ENCODE measurements around the gene RBFOX2. TPM values are rescaled to one million over a fixed set of nuclear protein-coding genes. Genes with fewer than 3 reads are reported as not detected.

RBFOX2 gene
- total and polyA plus RNA-seq, 2 of the 8 experiments (the other 6 are each of a cell fraction or from before 2014, with no cell fraction given), result 121 to 122 TPM

- DNase-seq (ENCODE audit: low read depth in 1 of 2, low spot score in 2 of 2) (no peak), FAIRE-seq (no peak)
- Histone ChIP-seq H3K79me2 (ENCODE audit: control insufficient read depth in 1 of 2, insufficient read depth in 2 of 2, low read length in 2 of 2) (peaks cover 4 to 84% of the 10 kb centered on the region in 2 experiments; a peak in 3 of 4 replicates), H2AFZ (ENCODE audit: low read length) (no peak overlapping the region), H3K9ac (replicated peaks in 1 of 4; ENCODE audit: extremely low read depth in 1 of 4, low read depth in 3 of 4, low read length in 3 of 4) (no peak overlapping the region), H3K4me2 (ENCODE audit: insufficient read depth in 1 of 2, low read depth in 2 of 2, low read length in 2 of 2) (no peak overlapping the region), H4K20me1 (replicated peaks in 1 of 2; ENCODE audit: control insufficient read depth in 1 of 2, insufficient read depth in 2 of 2, low read length in 2 of 2) (peaks cover 1 to 12% of the 10 kb centered on the region in 2 experiments), H3K9me3 (ENCODE audit: insufficient read depth in 2 of 2, low read depth in 1 of 2, low read length in 1 of 2) (no peaks in the 10 kb centered on the region), H4K91ac (replicated peaks; ENCODE audit: insufficient read length, low read length) (no peak overlapping the region), H3K79me1 (ENCODE audit: low read depth, low read length) (peaks cover 8% of the 10 kb centered on the region), H4K5ac (ENCODE audit: insufficient read length, low read depth, low read length) (no peak overlapping the region), H2BK15ac (ENCODE audit: low read length) (no peak overlapping the region), H2BK120ac (replicated peaks; ENCODE audit: low read depth, low read length) (no peak overlapping the region), H3K27me3 (replicated peaks in 1 of 4; ENCODE audit: control insufficient read depth in 3 of 4, extremely low read depth in 1 of 4, insufficient read depth in 3 of 4, low read length in 3 of 4) (no peaks in the 10 kb centered on the region), H2BK5ac (ENCODE audit: low read depth, low read length) (no peak overlapping the region), H3K56ac (replicated peaks; ENCODE audit: insufficient read length, low read depth, low read length) (no peak overlapping the region), H3K4me3 (ENCODE audit: extremely low read depth in 1 of 4, insufficient read depth in 2 of 4, low read depth in 3 of 4, low read length in 4 of 4) (no peak overlapping the region), H3K18ac (ENCODE audit: extremely low read depth, low read length) (no peak overlapping the region), H3K14ac (ENCODE audit: insufficient read length) (no peak overlapping the region), H3K27ac (ENCODE audit: low read depth, low read length) (no peak overlapping the region), H2BK20ac (ENCODE audit: low read length) (no peak overlapping the region), H2BK12ac (ENCODE audit: low read depth, low read length) (no peak overlapping the region), H3K36me3 (ENCODE audit: control insufficient read depth in 2 of 4, insufficient read depth in 4 of 4, low read length in 3 of 4) (no peaks in the 10 kb centered on the region), H3K23me2 (ENCODE audit: low read depth, low read length) (no peaks in the 10 kb centered on the region), H2AK5ac (ENCODE audit: low read depth, low read length) (no peak overlapping the region), H4K8ac (ENCODE audit: extremely low read depth, insufficient read depth, low read length) (no peak overlapping the region), H3K4ac (replicated peaks; ENCODE audit: insufficient read length, low read depth, low read length) (no peak overlapping the region), H3K23ac (ENCODE audit: insufficient read length) (no peak overlapping the region), H3K4me1 (replicated peaks in 1 of 4; ENCODE audit: control insufficient read depth in 3 of 4, insufficient read depth in 4 of 4, low read length in 3 of 4) (peaks cover 0 to 10% (median 3%) of the 10 kb centered on the region in 4 experiments; a peak in 4 of 7 replicates)
- WGBS, 2 experiments (ENCODE audit: extremely low coverage in 1 of 2, insufficient coverage in 1 of 2, insufficient read length in 1 of 2, insufficient replicate concordance in 2 of 2, low coverage in 1 of 2, low lambda C conversion rate in 2 of 2, missing lambda C conversion rate in 1 of 2), result 95% methylated on average over 1 of the region's 1 CpG; no CpG with 5 or more reads in 1 of the 2 experiments
- POLR2A ChIA-PET (ENCODE audit: partially characterized antibody), result no interaction called here
- CTCF ChIA-PET (ENCODE audit: partially characterized antibody), result interaction anchor here (0.6 to 2.0 kb wide), 2 partner anchors 88 to 181 kb away, joined by 4 to 5 read pairs; no protein-coding TSS in a partner anchor
- TF ChIP-seq RBBP5 (IDR thresholded peaks at IDR 0.05; ENCODE audit: borderline replicate concordance, low read depth, low read length) (no peak), TAF7 (optimal IDR thresholded peaks at IDR 0.05; ENCODE audit: borderline replicate concordance, low read depth, low read length) (no peak), CREB1 (IDR thresholded peaks at IDR 0.05) (no peak), SAP30 (IDR thresholded peaks at IDR 0.05; ENCODE audit: insufficient read depth, insufficient replicate concordance, low read length) (no peak), PHF8 (conservative IDR thresholded peaks at IDR 0.05; ENCODE audit: low read depth, low read length) (no peak)
Measured at GRCh38 chr22:35978201-35978600, 50.4 kb downstream of the RBFOX2 start.

Measured in H1 (cell line).